ENCODE data around the gene RC3H1. TPM values are rescaled to one million over a fixed set of nuclear protein-coding genes. Genes with fewer than 3 reads are reported as not detected.

The RC3H1 gene
- total and polyA plus RNA-seq, 8 donors: 2.9 to 49.0 (median 11.2) TPM

GRCh38 chr1:173900992-173901391, 121.2 kb downstream of the RC3H1 start:
- Histone ChIP-seq H3K9me3 (no peaks in the 10 kb centered on the region), H3K27me3 (no peaks in the 10 kb centered on the region), H3K4me3 (no peak overlapping the region), H3K27ac (no peak overlapping the region), H3K36me3 (no peaks in the 10 kb centered on the region), H3K4me1 (peaks cover 0 to 47% (median 22%) of the 10 kb centered on the region in 4 donors)
- 46 to 63% (median 56%) methylated on average over 3 of the region's 3 CpGs for WGBS, 5 donors
- no peak for DNase-seq
- no peak for TF ChIP-seq EP300 (IDR thresholded peaks at IDR 0.05)
- TF ChIP-seq CTCF (IDR thresholded peaks at IDR 0.05): no peak
- no peak for TF ChIP-seq POLR2A (IDR thresholded peaks at IDR 0.05)
- TF ChIP-seq POLR2AphosphoS5 (IDR thresholded peaks at IDR 0.05): no peak
- intact Hi-C loops (cut with DNase I; ENCODE audit: low total_unique reads): no loop called here

GRCh38 chr1:173900427-173900826, 121.7 kb downstream of the RC3H1 start:
- no peak for TF ChIP-seq CTCF (IDR thresholded peaks at IDR 0.05)
- no peak for TF ChIP-seq EP300 (IDR thresholded peaks at IDR 0.05)
- TF ChIP-seq POLR2AphosphoS5 (IDR thresholded peaks at IDR 0.05): no peak
- TF ChIP-seq POLR2A (IDR thresholded peaks at IDR 0.05): no peak
- WGBS, 5 donors: 37 to 68% (median 45%) methylated on average over 2 of the region's 2 CpGs
- Histone ChIP-seq H3K4me1 (peaks cover 0 to 47% (median 22%) of the 10 kb centered on the region in 4 donors), H3K4me3 (no peak overlapping the region), H3K36me3 (no peaks in the 10 kb centered on the region), H3K9me3 (no peaks in the 10 kb centered on the region), H3K27me3 (no peaks in the 10 kb centered on the region), H3K27ac (no peak overlapping the region)
- intact Hi-C loops (cut with DNase I; ENCODE audit: low total_unique reads): no loop called here
- no peak for DNase-seq

GRCh38 chr1:173894189-173894588, 128.0 kb downstream of the RC3H1 start:
- WGBS, 5 donors: 67 to 100% (median 73%) methylated on average over 3 of the region's 3 CpGs
- intact Hi-C loops (cut with DNase I; ENCODE audit: low total_unique reads): no loop called here
- TF ChIP-seq CTCF (IDR thresholded peaks at IDR 0.05): no peak
- TF ChIP-seq POLR2AphosphoS5 (IDR thresholded peaks at IDR 0.05): no peak
- TF ChIP-seq EP300 (IDR thresholded peaks at IDR 0.05): no peak
- no peak for TF ChIP-seq POLR2A (IDR thresholded peaks at IDR 0.05)
- no peaks in the 10 kb centered on the region for H3K9me3 ChIP-seq
- no peak overlapping the region for H3K4me3 ChIP-seq
- H3K36me3 ChIP-seq: peaks cover 0 to 4% (median 2%) of the 10 kb centered on the region in 4 donors
- H3K27ac ChIP-seq: no peak overlapping the region
- H3K4me1 ChIP-seq: peaks cover 0 to 24% (median 9%) of the 10 kb centered on the region in 4 donors
- no peaks in the 10 kb centered on the region for H3K27me3 ChIP-seq
- no peak for DNase-seq

- no peak for DNase-seq
- TF ChIP-seq CTCF (IDR thresholded peaks at IDR 0.05): no peak
- no peak for TF ChIP-seq EP300 (IDR thresholded peaks at IDR 0.05)
- no peak for TF ChIP-seq POLR2A (IDR thresholded peaks at IDR 0.05)
- H3K4me3 ChIP-seq: no peak overlapping the region
- H3K36me3 ChIP-seq: peaks cover 0 to 4% (median 2%) of the 10 kb centered on the region in 4 donors
- H3K27ac ChIP-seq: no peak overlapping the region
- intact Hi-C loops (cut with DNase I; ENCODE audit: low total_unique reads): no loop called here
- no peaks in the 10 kb centered on the region for H3K9me3 ChIP-seq
- H3K27me3 ChIP-seq: no peaks in the 10 kb centered on the region
- WGBS, 5 donors: 90 to 100% (median 96%) methylated on average over 1 of the region's 1 CpG
- H3K4me1 ChIP-seq: peaks cover 0 to 18% (median 8%) of the 10 kb centered on the region in 4 donors
Measured at GRCh38 chr1:173893611-173894010, 128.5 kb downstream of the RC3H1 start.

Data from stomach (tissue), 9 donors.